Skin epidermis (tissue), 12 donors: Measurements from ENCODE around the gene MYO1B.

ENCODE experiments used
- H3K27ac ChIP-seq, 21 experiments: fragments of 200-600 bp; sonication (generic) in 11 of 21; one replicate each; pipeline ENCODE4 v1.5.0; 2020; ENCODE audit warnings: mild to moderate bottlenecking in 3 of 21, inconsistent platforms in 2 of 21, moderate library complexity in 2 of 21
- H3K4me3 ChIP-seq, 7 experiments: fragments of 200-600 bp; sonication (generic) in 2 of 7; one replicate each; pipeline ENCODE4 v1.5.0; 2020; ENCODE audit warnings: inconsistent platforms in 2 of 7, mild to moderate bottlenecking in 2 of 7, moderate library complexity in 1 of 7

MYO1B gene

GRCh38 chr2:191285252-191285651, 40.0 kb downstream of the MYO1B start:
- no peak overlapping the region for H3K27ac ChIP-seq
- no peak overlapping the region for H3K4me3 ChIP-seq

GRCh38 chr2:191287820-191288219, 42.6 kb downstream of the MYO1B start:
- Histone ChIP-seq H3K4me3 (no peak overlapping the region), H3K27ac (peak overlapping the region in 1 of 21 experiments; percentile 24)

- Histone ChIP-seq H3K27ac (no peak overlapping the region), H3K4me3 (no peak overlapping the region)
These were observed 43.8 kb downstream of the MYO1B start for GRCh38 chr2:191289049-191289448.

- Histone ChIP-seq H3K4me3 (no peak overlapping the region), H3K27ac (no peak overlapping the region)
These were observed 46.3 kb downstream of the MYO1B start for GRCh38 chr2:191291471-191291870.

GRCh38 chr2:191292869-191293268, 47.7 kb downstream of the MYO1B start:
- Histone ChIP-seq H3K27ac (no peak overlapping the region), H3K4me3 (no peak overlapping the region)

GRCh38 chr2:191295088-191295487, 49.9 kb downstream of the MYO1B start:
- Histone ChIP-seq H3K4me3 (no peak overlapping the region), H3K27ac (peak overlapping the region in 3 of 21 experiments; percentile 10 to 50 (median 11))

DNA sequence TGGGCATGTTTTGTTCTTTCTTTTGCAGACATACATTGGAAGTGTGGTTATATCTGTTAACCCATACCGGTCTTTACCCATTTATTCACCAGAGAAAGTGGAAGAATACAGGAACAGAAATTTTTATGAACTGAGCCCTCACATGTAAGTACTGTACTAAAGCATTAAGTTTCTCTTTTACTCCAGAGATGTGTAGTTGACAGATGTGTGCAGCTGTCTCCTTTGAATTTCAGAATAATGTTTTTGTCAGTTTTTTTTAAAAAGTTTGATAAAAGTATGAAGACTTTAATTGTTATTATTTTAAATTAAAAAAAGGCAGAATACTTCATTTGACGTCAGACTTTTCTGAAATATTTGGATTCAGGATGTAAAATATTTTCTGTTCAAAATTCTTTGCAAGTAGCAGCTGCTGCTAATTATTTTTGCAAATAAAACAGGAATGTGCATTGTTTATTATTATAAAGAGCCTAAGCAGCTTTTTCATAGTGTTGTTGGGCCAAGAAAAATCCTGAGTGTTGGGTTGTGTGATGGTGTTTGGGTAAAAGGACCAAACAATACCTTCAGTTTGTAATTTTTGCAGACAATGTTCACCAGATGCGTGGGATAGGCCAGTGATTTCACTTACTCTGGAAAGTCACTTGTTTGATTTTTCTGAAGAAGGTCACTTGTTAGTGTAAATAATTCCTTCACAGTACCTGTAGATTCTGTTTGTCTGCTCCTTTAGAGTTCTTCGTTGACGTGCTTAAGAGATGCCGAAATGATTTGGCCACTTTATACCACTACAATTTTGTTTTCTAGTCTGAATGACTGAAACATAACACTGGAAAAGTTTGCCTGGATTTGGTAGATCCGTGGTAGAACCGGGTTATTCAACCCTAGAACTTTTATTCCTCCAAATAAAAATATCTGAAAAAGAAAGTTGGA, 51.1 kb downstream of the MYO1B start:
- Histone ChIP-seq H3K27ac (peak overlapping the region in 1 of 21 experiments; percentile 34), H3K4me3 (no peak overlapping the region)

DNA sequence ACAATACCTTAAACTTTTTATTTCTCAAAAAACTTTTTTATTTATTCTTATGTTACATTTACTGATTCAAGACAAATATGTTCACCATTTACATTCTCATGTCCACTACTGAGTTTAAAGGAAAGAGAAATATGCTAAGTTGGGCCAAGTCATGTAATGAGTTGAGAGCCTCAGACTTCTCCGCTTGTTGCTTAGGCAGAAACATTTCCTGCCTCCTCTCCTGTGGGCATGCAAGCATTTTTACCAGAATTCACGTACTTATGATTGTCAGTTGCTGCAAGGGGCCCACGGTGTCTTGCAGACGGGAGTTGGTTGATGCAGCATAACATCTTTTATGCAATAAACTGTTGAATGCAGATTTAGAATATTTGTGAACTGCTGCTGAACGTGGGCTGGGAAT, 51.8 kb downstream of the MYO1B start:
- H3K27ac ChIP-seq: peak overlapping the region in 1 of 21 experiments; percentile 34
- H3K4me3 ChIP-seq: no peak overlapping the region

GRCh38 chr2:191298306-191298705, 53.1 kb downstream of the MYO1B start:
- H3K4me3 ChIP-seq: no peak overlapping the region
- H3K27ac ChIP-seq: no peak overlapping the region

- Histone ChIP-seq H3K4me3 (no peak overlapping the region), H3K27ac (no peak overlapping the region)
These were observed 53.8 kb downstream of the MYO1B start for GRCh38 chr2:191299010-191299409.

GRCh38 chr2:191299866-191300265, 54.7 kb downstream of the MYO1B start:
- Histone ChIP-seq H3K27ac (no peak overlapping the region), H3K4me3 (no peak overlapping the region)

DNA sequence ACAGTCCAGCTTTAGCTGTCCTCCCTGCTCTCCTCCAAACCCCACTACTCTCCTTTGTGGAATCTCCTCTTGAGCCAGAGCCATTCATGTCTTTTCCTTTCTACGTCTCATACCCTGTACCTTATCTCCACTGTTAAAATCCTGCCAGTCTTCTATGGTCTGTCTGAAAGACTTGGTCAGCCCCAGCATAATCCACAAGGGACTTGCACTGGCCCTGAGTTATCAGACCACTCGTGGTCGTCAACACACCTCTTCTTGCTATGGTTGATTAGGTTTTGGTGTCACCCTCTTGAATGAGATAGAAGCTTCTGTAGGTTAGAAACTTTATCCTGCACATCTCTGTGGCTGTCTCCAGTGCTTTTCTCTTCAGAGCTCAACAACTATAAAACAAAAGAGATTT, 56.8 kb downstream of the MYO1B start:
- Histone ChIP-seq H3K27ac (no peak overlapping the region), H3K4me3 (no peak overlapping the region)

DNA sequence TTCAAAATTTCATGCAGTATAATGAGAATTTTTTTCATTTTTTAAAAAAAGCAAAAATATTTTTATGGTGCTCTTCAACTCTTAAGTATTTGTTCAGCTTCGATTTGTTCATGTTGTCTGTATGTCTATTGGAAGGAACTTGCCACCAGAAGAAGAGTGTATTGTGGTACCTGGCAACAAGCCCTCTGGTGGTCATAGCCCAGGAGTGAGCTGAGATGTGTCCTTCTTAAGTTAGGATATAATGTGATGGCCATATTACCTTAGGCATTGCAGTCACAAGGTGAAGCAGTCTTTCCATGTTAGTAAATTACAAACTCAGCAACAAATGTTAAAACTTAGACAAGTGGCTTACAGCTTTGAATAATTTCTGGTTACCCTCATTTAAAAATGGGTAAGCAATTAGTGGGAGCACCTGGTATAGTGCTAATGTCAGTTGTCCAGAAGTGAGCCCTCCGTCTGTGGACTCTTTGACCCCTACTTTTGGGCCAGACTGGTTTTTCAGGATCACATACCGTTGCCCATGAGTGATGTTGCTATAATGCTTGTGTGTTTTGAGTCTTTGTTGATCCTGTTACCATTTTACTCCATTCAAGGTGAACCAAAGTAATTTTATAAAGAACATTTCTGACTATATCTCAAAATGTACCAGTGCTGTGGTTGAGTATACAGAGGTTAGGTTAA, 57.4 kb downstream of the MYO1B start:
- Histone ChIP-seq H3K27ac (peak overlapping the region in 1 of 21 experiments; percentile 2), H3K4me3 (no peak overlapping the region)

DNA sequence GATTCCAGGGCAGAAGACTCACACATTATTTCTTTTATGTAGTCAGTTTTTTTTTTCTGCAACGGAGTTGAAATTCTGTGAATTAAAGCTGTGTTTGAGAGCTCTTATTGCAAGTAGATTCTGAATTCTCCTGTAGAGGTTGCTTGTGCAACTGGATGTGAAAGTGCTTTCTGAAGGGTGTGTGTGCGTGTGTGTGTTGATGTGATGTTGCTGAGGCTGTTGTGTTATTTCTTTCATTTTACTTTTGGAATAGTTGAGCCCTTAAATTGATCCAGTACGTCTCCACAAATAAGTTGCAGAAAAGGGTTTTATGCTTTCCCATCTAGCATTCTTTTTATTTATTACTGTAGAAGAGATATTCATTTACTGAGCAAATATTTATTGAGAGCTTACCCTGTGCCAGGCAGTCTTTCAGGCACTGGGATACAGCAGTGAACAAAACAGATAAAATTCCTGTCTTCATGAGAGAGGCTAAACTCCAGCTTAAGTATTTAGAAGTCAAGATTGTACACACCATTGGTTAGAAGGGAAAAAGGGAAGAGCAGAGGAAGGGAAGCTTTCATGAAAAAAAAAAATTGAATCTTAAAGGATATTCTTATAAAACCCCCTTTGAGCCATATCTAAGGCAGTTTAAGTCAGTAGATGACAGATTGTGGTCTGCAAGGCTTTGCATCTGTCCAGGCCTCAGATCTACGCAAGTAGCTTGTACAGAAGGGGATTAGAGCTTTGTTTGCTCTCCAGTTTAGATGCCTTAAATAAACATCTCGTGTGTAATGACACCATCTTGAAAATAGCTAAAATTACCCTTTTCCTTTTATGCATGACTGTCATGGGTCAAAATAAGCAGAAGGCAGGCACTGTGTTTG, 58.2 kb downstream of the MYO1B start:
- no peak overlapping the region for H3K4me3 ChIP-seq
- H3K27ac ChIP-seq: peak overlapping the region in 1 of 21 experiments; percentile 2

- H3K27ac ChIP-seq: peak overlapping the region in 19 of 21 experiments; percentile 14 to 80 (median 48)
These were observed 60.0 kb downstream of the MYO1B start for GRCh38 chr2:191304939-191305875.

GRCh38 chr2:191308026-191308425, 62.8 kb downstream of the MYO1B start:
- Histone ChIP-seq H3K27ac (no peak overlapping the region), H3K4me3 (no peak overlapping the region)

More at GRCh38 chr2:191304939-191305875, 60.0 kb downstream of the MYO1B start:
- H3K4me3 ChIP-seq: no peak overlapping the region

DNA sequence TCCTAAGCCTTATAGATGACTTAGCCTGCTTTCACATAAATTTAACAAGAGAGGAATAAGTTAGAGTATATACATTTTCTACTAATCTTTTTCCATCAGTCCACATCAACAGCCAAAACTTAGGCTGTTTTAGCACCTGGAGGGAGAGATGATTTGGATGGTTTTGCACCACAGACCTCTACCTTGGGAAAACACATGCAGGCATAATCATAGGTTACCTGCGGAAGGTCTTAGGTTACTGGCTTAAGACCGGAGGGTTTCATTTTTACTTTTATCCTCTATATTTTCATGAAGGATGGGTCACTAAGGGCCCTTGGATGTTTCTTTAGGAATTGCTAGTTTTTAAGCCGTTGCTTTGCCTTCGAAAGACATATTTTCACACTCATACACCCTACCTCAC, 66.0 kb downstream of the MYO1B start:
- Histone ChIP-seq H3K27ac (no peak overlapping the region), H3K4me3 (no peak overlapping the region)

DNA sequence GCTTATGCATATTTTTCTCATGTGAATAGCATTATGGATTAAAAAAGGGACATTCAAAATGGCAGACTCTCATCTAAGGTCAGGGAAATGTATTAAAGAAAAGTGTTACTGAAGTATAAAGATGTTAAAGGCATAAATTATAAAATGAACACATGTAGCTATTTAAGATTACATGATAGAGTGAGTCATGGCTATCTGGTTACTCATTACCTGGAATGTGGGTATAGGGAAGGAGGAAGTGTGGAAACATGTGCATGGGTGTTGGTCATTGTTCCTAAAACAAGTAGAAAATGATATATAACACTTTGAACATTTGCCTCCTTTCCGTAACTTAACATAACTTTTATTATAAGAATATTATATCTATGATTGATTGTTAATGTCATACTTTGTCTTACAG, 66.4 kb downstream of the MYO1B start:
- H3K27ac ChIP-seq: no peak overlapping the region

DNA sequence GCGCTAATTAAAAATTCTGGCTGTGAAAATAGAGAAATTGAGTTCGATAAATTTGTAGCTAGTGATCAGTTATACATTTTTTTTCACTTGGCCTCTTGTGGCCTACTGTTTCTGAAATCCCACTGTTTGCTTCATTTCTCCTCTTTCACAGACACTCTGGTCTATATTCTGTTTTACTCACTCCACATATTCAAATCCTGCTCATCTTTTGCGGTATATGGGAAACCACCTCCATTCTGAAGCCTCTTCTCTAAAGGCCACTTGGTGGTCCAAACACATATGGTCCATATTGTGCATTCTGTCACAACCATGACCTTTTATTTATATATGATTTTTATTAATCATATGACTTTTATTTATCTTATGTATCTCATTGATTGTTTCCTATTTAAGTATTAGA, 67.0 kb downstream of the MYO1B start:
- Histone ChIP-seq H3K4me3 (no peak overlapping the region), H3K27ac (no peak overlapping the region)

More for the DNA sequence above, 66.4 kb downstream of the MYO1B start:
- no peak overlapping the region for H3K4me3 ChIP-seq
